GM10266 (cell line): ENCODE data around the gene CDC42EP1.
"Not testable (repeated sequence)": the region's sequence is repeated elsewhere in the genome, so short reads cannot be mapped to it uniquely, and the experiment has no call there.

ENCODE experiments used
- DNase-seq: peaks from one replicate; pipeline ENCODE4 v3.0.0; 2012; ENCODE audit errors: extremely low spot score
- CTCF ChIP-seq: IDR thresholded peaks from 2 replicates; pipeline ENCODE4 v1.5.1; 2012; ENCODE audit warnings: mild to moderate bottlenecking, low read depth; ENCODE audit not compliant: control insufficient read depth, insufficient read depth; ENCODE audit errors: missing control alignments

Gene CDC42EP1

GRCh38 chr22:37525746-37526350 is 34.4 kb upstream of the CDC42EP1 start:
- no peak for DNase-seq
- TF ChIP-seq CTCF: no peak

GRCh38 chr22:37526376-37526775 is 33.9 kb upstream of the CDC42EP1 start:
- no peak for DNase-seq
- no peak for TF ChIP-seq CTCF

- DNase-seq: not testable (repeated sequence)
Measured at GRCh38 chr22:37527081-37527752, 33.1 kb upstream of the CDC42EP1 start.

GRCh38 chr22:37527952-37528351 is 32.3 kb upstream of the CDC42EP1 start:
- DNase-seq: not testable (repeated sequence)

GRCh38 chr22:37529652-37530345 is 30.5 kb upstream of the CDC42EP1 start:
- TF ChIP-seq CTCF: no peak
- no peak for DNase-seq

- no peak for DNase-seq
- no peak for TF ChIP-seq CTCF
Measured at GRCh38 chr22:37533995-37534394, 26.3 kb upstream of the CDC42EP1 start.

- no peak for DNase-seq
- no peak for TF ChIP-seq CTCF
Measured at GRCh38 chr22:37534445-37534844, 25.8 kb upstream of the CDC42EP1 start.

GRCh38 chr22:37535159-37535558 is 25.1 kb upstream of the CDC42EP1 start:
- DNase-seq: no peak
- no peak for TF ChIP-seq CTCF
